Measurements from ENCODE around the gene CMBL. TPM values are rescaled to one million over a fixed set of nuclear protein-coding genes. Genes with fewer than 3 reads are reported as not detected.
A peak's percentile ranks its signal among the peaks of the same experiment; 100 is the strongest.

The CMBL gene
- polyA plus RNA-seq, 1 donor from 2014 or later = not detected

GRCh38 chr5:10339058-10339811, 31.5 kb upstream of the CMBL start:
- Mint-ChIP-seq H3K4me3 (no peak overlapping the region), H3K4me1 (peaks cover 0 to 2% (median 0%) of the 10 kb centered on the region in 3 donors), H3K27me3 (peaks cover 8% of the 10 kb centered on the region), H3K9me3 (no peaks in the 10 kb centered on the region), H3K27ac (peak overlapping the region in 1 of 3 donors; percentile 31), H3K36me3 (no peaks in the 10 kb centered on the region)

GRCh38 chr5:10338686-10339057, 31.0 kb upstream of the CMBL start:
- Mint-ChIP-seq H3K4me3 (no peak overlapping the region), H3K4me1 (peaks cover 0 to 2% (median 0%) of the 10 kb centered on the region in 3 donors), H3K36me3 (no peaks in the 10 kb centered on the region), H3K27ac (peak overlapping the region in 1 of 3 donors; percentile 31), H3K9me3 (no peaks in the 10 kb centered on the region), H3K27me3 (peaks cover 9% of the 10 kb centered on the region)

- Mint-ChIP-seq H3K27me3 (peaks cover 14% of the 10 kb centered on the region), H3K27ac (peak overlapping the region in 1 of 3 donors; percentile 42), H3K4me3 (no peak overlapping the region), H3K36me3 (no peaks in the 10 kb centered on the region), H3K4me1 (peaks cover 0 to 2% (median 0%) of the 10 kb centered on the region in 3 donors), H3K9me3 (no peaks in the 10 kb centered on the region)
These were observed 30.3 kb upstream of the CMBL start for GRCh38 chr5:10337986-10338385.

- Mint-ChIP-seq H3K4me3 (no peak overlapping the region), H3K4me1 (peaks cover 0 to 4% (median 2%) of the 10 kb centered on the region in 3 donors), H3K27me3 (peaks cover 18% of the 10 kb centered on the region), H3K27ac (no peak overlapping the region), H3K36me3 (no peaks in the 10 kb centered on the region), H3K9me3 (no peaks in the 10 kb centered on the region)
These were observed 29.4 kb upstream of the CMBL start for GRCh38 chr5:10337107-10337506.

GRCh38 chr5:10335711-10336470, 28.2 kb upstream of the CMBL start:
- H3K9me3 Mint-ChIP-seq = no peaks in the 10 kb centered on the region
- H3K36me3 Mint-ChIP-seq = no peaks in the 10 kb centered on the region
- H3K27me3 Mint-ChIP-seq = peaks cover 27% of the 10 kb centered on the region
- peaks cover 0 to 4% (median 2%) of the 10 kb centered on the region in 3 donors for H3K4me1 Mint-ChIP-seq
- H3K4me3 Mint-ChIP-seq = no peak overlapping the region
- H3K27ac Mint-ChIP-seq = no peak overlapping the region

GRCh38 chr5:10334831-10335230, 27.1 kb upstream of the CMBL start:
- Mint-ChIP-seq H3K36me3 (no peaks in the 10 kb centered on the region), H3K27ac (no peak overlapping the region), H3K9me3 (no peaks in the 10 kb centered on the region), H3K4me3 (peak overlapping the region in 2 of 4 donors; percentile 9 to 13), H3K4me1 (peaks cover 0 to 4% (median 2%) of the 10 kb centered on the region in 3 donors), H3K27me3 (peaks cover 33% of the 10 kb centered on the region)

GRCh38 chr5:10333154-10334006, 25.7 kb upstream of the CMBL start:
- Mint-ChIP-seq H3K27ac (no peak overlapping the region), H3K27me3 (peaks cover 37% of the 10 kb centered on the region), H3K9me3 (no peaks in the 10 kb centered on the region), H3K4me3 (peak overlapping the region; percentile 79 to 96 (median 88)), H3K4me1 (peaks cover 0 to 4% (median 2%) of the 10 kb centered on the region in 3 donors), H3K36me3 (no peaks in the 10 kb centered on the region)

GRCh38 chr5:10332301-10332700, 24.6 kb upstream of the CMBL start:
- Mint-ChIP-seq H3K27me3 (peaks cover 37% of the 10 kb centered on the region), H3K4me3 (peak overlapping the region in 1 of 4 donors; percentile 75), H3K9me3 (no peaks in the 10 kb centered on the region), H3K4me1 (peaks cover 0 to 4% (median 2%) of the 10 kb centered on the region in 3 donors), H3K36me3 (no peaks in the 10 kb centered on the region), H3K27ac (peak overlapping the region in 1 of 3 donors; percentile 24)

- peaks cover 0 to 4% (median 2%) of the 10 kb centered on the region in 3 donors for H3K4me1 Mint-ChIP-seq
- H3K27me3 Mint-ChIP-seq = peaks cover 37% of the 10 kb centered on the region
- no peaks in the 10 kb centered on the region for H3K9me3 Mint-ChIP-seq
- H3K36me3 Mint-ChIP-seq = no peaks in the 10 kb centered on the region
- no peak overlapping the region for H3K4me3 Mint-ChIP-seq
- H3K27ac Mint-ChIP-seq = peak overlapping the region in 1 of 3 donors; percentile 29
These were observed 23.7 kb upstream of the CMBL start for GRCh38 chr5:10331341-10331796.

GRCh38 chr5:10330511-10331230, 23.0 kb upstream of the CMBL start:
- peaks cover 37% of the 10 kb centered on the region for H3K27me3 Mint-ChIP-seq
- no peak overlapping the region for H3K4me3 Mint-ChIP-seq
- H3K4me1 Mint-ChIP-seq = peaks cover 0 to 4% (median 2%) of the 10 kb centered on the region in 3 donors
- H3K9me3 Mint-ChIP-seq = no peaks in the 10 kb centered on the region
- peak overlapping the region in 1 of 3 donors; percentile 29 for H3K27ac Mint-ChIP-seq
- H3K36me3 Mint-ChIP-seq = no peaks in the 10 kb centered on the region

GRCh38 chr5:10329820-10330481, 22.2 kb upstream of the CMBL start:
- no peaks in the 10 kb centered on the region for H3K9me3 Mint-ChIP-seq
- H3K4me1 Mint-ChIP-seq = peaks cover 0 to 4% (median 2%) of the 10 kb centered on the region in 3 donors
- H3K4me3 Mint-ChIP-seq = peak overlapping the region in 1 of 4 donors; percentile 46
- H3K27me3 Mint-ChIP-seq = peaks cover 35% of the 10 kb centered on the region
- H3K36me3 Mint-ChIP-seq = no peaks in the 10 kb centered on the region
- H3K27ac Mint-ChIP-seq = no peak overlapping the region

- Mint-ChIP-seq H3K4me3 (peak overlapping the region in 1 of 4 donors; percentile 46), H3K27me3 (peaks cover 30% of the 10 kb centered on the region), H3K36me3 (no peaks in the 10 kb centered on the region), H3K27ac (no peak overlapping the region), H3K4me1 (peaks cover 0 to 4% (median 0%) of the 10 kb centered on the region in 3 donors), H3K9me3 (no peaks in the 10 kb centered on the region)
These were observed 21.7 kb upstream of the CMBL start for GRCh38 chr5:10329446-10329819.

GRCh38 chr5:10328323-10328722, 20.6 kb upstream of the CMBL start:
- Mint-ChIP-seq H3K27ac (no peak overlapping the region), H3K9me3 (no peaks in the 10 kb centered on the region), H3K4me1 (peaks cover 0 to 4% (median 0%) of the 10 kb centered on the region in 3 donors), H3K27me3 (peaks cover 25% of the 10 kb centered on the region), H3K36me3 (no peaks in the 10 kb centered on the region), H3K4me3 (no peak overlapping the region)

All from IgD-negative memory B cell (primary cell).